HEK293T (cell line): ENCODE measurements around the gene ULBP2.

Experiments used
- CTBP1 ChIP-seq: fragments of 450-650 bp; IDR thresholded peaks from 2 replicates; pipeline ENCODE4 v1.6.1; 2016; ENCODE audit warnings: borderline replicate concordance
- FOXK2 ChIP-seq: fragments of 450-650 bp; IDR thresholded peaks from 2 replicates; pipeline ENCODE4 v1.6.1; 2016; ENCODE audit warnings: mild to moderate bottlenecking
- FOXM1 ChIP-seq: fragments of 450-650 bp; IDR thresholded peaks from 2 replicates; pipeline ENCODE4 v1.6.1; 2017; ENCODE audit warnings: mild to moderate bottlenecking, borderline replicate concordance
- HDGF ChIP-seq: fragments of 450-650 bp; IDR thresholded peaks from 2 replicates; pipeline ENCODE4 v1.6.1; 2017; ENCODE audit warnings: antibody characterized with exemption, borderline replicate concordance
- L3MBTL2 ChIP-seq: fragments of 450-650 bp; conservative IDR thresholded peaks from 2 replicates; pipeline ENCODE4 v1.6.1; 2016; ENCODE audit warnings: mild to moderate bottlenecking
- SP1 ChIP-seq: fragments of 450-650 bp; IDR thresholded peaks from 2 replicates; pipeline ENCODE4 v1.6.1; 2017
- TARDBP ChIP-seq: fragments of 450-650 bp; IDR thresholded peaks from 2 replicates; pipeline ENCODE4 v1.6.1; 2016
- ZNF384 ChIP-seq: fragments of 450-650 bp; IDR thresholded peaks from 2 replicates; pipeline ENCODE4 v1.6.1; 2016

DNA sequence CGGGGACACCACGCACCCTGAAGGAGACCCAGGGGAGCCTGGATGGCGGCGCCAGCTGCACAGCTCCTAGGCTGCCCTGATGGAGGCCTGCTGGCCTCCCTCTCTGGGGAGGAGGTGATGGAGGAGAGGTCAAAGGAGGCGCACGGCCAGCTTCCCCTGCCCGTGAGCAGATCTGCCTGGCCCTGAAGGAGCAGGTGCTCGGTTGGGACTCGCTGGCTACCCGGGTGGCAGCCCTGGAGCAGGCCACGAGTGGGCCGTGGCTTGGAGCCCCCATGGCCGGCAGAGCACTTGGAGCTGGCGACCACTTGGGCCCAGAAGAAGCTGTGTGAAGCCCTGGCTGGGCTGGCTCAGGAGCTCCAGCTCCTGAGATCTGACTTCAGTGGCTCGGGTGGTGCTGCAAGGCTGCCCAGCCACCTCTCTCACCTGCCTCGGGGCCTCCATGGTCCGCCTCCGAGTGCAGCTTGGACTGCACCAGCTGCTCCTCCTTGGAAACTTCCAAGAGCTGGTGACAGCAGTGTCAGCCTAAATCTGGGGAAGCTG is 36.4 kb upstream of the ULBP2 start:
- no peak for TF ChIP-seq TARDBP
- TF ChIP-seq SP1 = no peak
- no peak for TF ChIP-seq CTBP1
- no peak for TF ChIP-seq FOXK2
- no peak for TF ChIP-seq HDGF
- TF ChIP-seq ZNF384 = no peak
- TF ChIP-seq L3MBTL2 = no peak
- TF ChIP-seq FOXM1 = no peak
